ENCODE data around the gene TRPC4. TPM values are rescaled to one million over a fixed set of nuclear protein-coding genes. Genes with fewer than 3 reads are reported as not detected.

Gene TRPC4
- total RNA-seq, 2 experiments from 2014 or later, result not detected

DNA sequence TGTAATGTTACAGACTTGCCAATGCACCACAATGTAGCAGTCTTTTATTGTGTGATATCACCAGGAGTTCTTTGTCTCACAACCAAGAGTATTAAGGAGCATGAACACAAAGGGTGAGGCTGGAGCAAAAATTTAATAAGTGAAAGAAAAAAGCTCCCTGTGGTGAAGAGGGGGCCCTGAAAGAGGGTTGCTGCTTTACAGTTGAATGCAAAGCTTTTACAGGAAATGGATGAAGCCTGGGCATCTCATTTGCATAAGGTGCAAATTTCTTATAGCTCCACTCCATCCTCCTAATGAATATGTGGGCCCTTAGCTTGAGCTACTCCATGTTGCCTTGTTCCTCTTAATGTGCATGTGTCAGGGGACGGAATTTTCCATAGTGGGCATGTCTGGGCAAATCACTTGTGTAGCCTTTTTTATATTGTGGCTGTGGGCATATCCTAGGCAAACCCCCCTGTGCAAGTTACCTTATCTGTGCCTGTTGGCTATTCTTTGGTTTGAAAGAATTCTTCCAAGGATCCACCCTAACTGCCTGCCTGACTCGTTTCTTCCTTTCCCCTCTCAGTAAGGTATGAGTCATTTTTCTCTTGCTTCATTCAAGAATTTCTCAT lies 45.3 kb upstream of the TRPC4 start:
- H3K27ac ChIP-seq (ENCODE audit: low read depth in 1 of 2, low read length in 2 of 2), result no peak overlapping the region
- no peaks in the 10 kb centered on the region for H3K27me3 ChIP-seq (ENCODE audit: control insufficient read depth in 1 of 2, insufficient read depth in 2 of 2, low read length in 2 of 2)
- no peaks in the 10 kb centered on the region for H3K36me3 Mint-ChIP-seq (ENCODE audit: low read depth)
- H3K4me1 ChIP-seq (ENCODE audit: insufficient read depth, low read length), result no peaks in the 10 kb centered on the region
- intact Hi-C loops (cut with DNase I, micrococcal nuclease), result no loop called here
- H3K27ac Mint-ChIP-seq, result no peak overlapping the region
- DNase-seq (no peak), ATAC-seq (ENCODE audit: poor library complexity) (no peak)
- no peaks in the 10 kb centered on the region for H3K9me3 ChIP-seq (ENCODE audit: control insufficient read depth in 1 of 2, insufficient read depth in 1 of 2, low read length in 2 of 2)
- TF ChIP-seq, protein P1, sequence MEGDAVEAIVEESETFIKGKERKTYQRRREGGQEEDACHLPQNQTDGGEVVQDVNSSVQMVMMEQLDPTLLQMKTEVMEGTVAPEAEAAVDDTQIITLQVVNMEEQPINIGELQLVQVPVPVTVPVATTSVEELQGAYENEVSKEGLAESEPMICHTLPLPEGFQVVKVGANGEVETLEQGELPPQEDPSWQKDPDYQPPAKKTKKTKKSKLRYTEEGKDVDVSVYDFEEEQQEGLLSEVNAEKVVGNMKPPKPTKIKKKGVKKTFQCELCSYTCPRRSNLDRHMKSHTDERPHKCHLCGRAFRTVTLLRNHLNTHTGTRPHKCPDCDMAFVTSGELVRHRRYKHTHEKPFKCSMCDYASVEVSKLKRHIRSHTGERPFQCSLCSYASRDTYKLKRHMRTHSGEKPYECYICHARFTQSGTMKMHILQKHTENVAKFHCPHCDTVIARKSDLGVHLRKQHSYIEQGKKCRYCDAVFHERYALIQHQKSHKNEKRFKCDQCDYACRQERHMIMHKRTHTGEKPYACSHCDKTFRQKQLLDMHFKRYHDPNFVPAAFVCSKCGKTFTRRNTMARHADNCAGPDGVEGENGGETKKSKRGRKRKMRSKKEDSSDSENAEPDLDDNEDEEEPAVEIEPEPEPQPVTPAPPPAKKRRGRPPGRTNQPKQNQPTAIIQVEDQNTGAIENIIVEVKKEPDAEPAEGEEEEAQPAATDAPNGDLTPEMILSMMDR (IDR thresholded peaks at IDR 0.05), result no peak
- H3K4me3 Mint-ChIP-seq, result no peak overlapping the region
- H3K4me1 Mint-ChIP-seq (ENCODE audit: low read depth), result no peaks in the 10 kb centered on the region
- POLR2A ChIA-PET, result no interaction called here
- no peak overlapping the region for H3K4me3 ChIP-seq (ENCODE audit: low read length)
- H3K9me3 Mint-ChIP-seq, result peaks cover 2% of the 10 kb centered on the region
- H3K36me3 ChIP-seq (ENCODE audit: insufficient read depth, low read length), result no peaks in the 10 kb centered on the region
- CTCF ChIA-PET, result no interaction called here
- no peaks in the 10 kb centered on the region for H3K27me3 Mint-ChIP-seq

DNA sequence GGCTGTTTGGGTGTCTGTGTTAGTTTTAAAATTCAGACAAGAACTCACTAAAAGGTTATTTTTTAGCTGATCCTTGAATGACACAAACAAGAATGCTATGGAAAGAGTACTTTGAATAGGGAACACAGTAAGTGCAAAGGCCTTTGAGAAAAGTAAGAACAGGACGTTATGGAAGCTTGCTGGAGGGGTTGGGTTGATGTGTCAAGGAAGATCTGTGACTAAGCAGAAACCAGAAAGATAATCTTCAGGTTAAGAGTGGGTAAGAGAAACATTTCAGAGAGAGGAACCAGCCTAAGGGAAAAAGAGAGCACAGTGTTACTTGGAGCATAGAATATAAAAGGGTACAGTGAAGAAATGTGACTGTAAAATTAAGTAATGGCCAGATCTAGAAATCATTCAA lies 41.2 kb upstream of the TRPC4 start:
- H3K27me3 Mint-ChIP-seq, result no peaks in the 10 kb centered on the region
- ATAC-seq (ENCODE audit: poor library complexity) (no peak), DNase-seq (no peak)
- H3K36me3 Mint-ChIP-seq (ENCODE audit: low read depth), result no peaks in the 10 kb centered on the region
- H3K4me1 Mint-ChIP-seq (ENCODE audit: low read depth), result no peaks in the 10 kb centered on the region
- H3K27ac ChIP-seq (ENCODE audit: low read depth in 1 of 2, low read length in 2 of 2), result no peak overlapping the region
- no peak overlapping the region for H3K4me3 ChIP-seq (ENCODE audit: low read length)
- no peaks in the 10 kb centered on the region for H3K27me3 ChIP-seq (ENCODE audit: control insufficient read depth in 1 of 2, insufficient read depth in 2 of 2, low read length in 2 of 2)
- H3K9me3 ChIP-seq (ENCODE audit: control insufficient read depth in 1 of 2, insufficient read depth in 1 of 2, low read length in 2 of 2), result no peaks in the 10 kb centered on the region
- H3K27ac Mint-ChIP-seq, result no peak overlapping the region
- CTCF ChIA-PET, result no interaction called here
- TF ChIP-seq, protein P1 (IDR thresholded peaks at IDR 0.05), result no peak
- H3K9me3 Mint-ChIP-seq, result peaks cover 2% of the 10 kb centered on the region
- POLR2A ChIA-PET, result no interaction called here
- no peak overlapping the region for H3K4me3 Mint-ChIP-seq
- H3K36me3 ChIP-seq (ENCODE audit: insufficient read depth, low read length), result no peaks in the 10 kb centered on the region
- H3K4me1 ChIP-seq (ENCODE audit: insufficient read depth, low read length), result no peaks in the 10 kb centered on the region
- intact Hi-C loops (cut with DNase I, micrococcal nuclease), result no loop called here

DNA sequence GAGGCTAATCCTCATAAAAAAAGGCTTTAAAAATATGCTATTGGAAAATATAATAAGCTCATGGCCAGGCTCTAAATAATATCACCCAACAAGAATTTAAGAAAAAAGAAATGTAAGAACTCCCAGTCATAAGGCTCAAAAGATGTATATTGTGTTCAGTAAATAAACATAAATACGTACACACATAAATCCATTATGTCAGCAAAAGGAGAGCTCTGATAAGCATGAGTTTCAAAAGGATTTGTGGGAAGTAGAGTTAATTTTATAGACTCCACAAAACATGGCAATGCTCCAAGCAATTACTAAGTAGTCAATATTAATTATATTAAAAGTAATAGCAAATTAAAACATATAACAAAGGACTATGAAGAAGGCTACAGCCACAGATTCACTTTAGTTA lies 37.3 kb upstream of the TRPC4 start:
- TF ChIP-seq, protein P1 (IDR thresholded peaks at IDR 0.05), result no peak
- ChIA-PET CTCF (interaction anchor here (0.5 kb wide), 1 partner anchor 739 kb away, joined by 5 read pairs; no protein-coding TSS in a partner anchor), POLR2A (no interaction called here)
- intact Hi-C loops (cut with DNase I, micrococcal nuclease), result no loop called here
- Mint-ChIP-seq H3K4me1 (ENCODE audit: low read depth) (no peaks in the 10 kb centered on the region), H3K9me3 (peaks cover 10% of the 10 kb centered on the region), H3K36me3 (ENCODE audit: low read depth) (no peaks in the 10 kb centered on the region), H3K4me3 (no peak overlapping the region), H3K27me3 (no peaks in the 10 kb centered on the region), H3K27ac (no peak overlapping the region)
- ATAC-seq (ENCODE audit: poor library complexity) (no peak), DNase-seq (no peak)
- Histone ChIP-seq H3K4me3 (ENCODE audit: low read length) (no peak overlapping the region), H3K4me1 (ENCODE audit: insufficient read depth, low read length) (no peaks in the 10 kb centered on the region), H3K36me3 (ENCODE audit: insufficient read depth, low read length) (no peaks in the 10 kb centered on the region), H3K27me3 (ENCODE audit: control insufficient read depth in 1 of 2, insufficient read depth in 2 of 2, low read length in 2 of 2) (no peaks in the 10 kb centered on the region), H3K27ac (ENCODE audit: low read depth in 1 of 2, low read length in 2 of 2) (no peak overlapping the region), H3K9me3 (ENCODE audit: control insufficient read depth in 1 of 2, insufficient read depth in 1 of 2, low read length in 2 of 2) (peaks cover 0 to 4% of the 10 kb centered on the region in 2 experiments)
